Measurements from ENCODE around the gene S100A11.

DNA sequence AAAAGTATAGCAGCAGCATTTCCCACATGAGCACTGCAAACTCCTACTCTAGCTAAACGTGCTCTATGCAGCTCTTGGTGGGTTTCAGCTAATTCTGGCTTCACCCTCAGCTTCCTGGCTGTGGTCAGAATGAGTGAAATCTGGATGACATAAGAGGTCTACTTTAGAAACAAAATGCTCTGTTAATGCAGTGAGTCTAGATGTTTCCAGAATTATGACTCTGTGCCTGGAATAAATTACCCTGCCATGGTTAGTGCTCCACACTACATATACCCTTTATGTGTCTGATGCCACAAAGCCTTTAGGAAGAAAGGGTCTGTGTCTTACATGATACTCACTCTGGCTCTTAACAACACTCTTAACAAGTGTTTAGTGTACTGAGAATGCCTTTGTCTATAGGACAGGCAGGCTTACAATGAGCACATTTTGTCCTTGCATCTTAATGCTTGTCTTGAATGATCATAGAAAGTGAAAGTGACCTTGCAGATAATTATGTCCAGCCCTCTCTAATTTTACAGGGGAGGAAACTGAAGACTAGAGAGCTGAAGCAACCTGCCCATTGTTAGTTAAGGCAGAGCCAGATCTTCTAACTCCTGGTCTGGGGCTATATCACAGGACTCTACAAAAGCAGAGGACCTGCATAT is 52.4 kb downstream of the S100A11 start:
- TF ChIP-seq, protein P1, sequence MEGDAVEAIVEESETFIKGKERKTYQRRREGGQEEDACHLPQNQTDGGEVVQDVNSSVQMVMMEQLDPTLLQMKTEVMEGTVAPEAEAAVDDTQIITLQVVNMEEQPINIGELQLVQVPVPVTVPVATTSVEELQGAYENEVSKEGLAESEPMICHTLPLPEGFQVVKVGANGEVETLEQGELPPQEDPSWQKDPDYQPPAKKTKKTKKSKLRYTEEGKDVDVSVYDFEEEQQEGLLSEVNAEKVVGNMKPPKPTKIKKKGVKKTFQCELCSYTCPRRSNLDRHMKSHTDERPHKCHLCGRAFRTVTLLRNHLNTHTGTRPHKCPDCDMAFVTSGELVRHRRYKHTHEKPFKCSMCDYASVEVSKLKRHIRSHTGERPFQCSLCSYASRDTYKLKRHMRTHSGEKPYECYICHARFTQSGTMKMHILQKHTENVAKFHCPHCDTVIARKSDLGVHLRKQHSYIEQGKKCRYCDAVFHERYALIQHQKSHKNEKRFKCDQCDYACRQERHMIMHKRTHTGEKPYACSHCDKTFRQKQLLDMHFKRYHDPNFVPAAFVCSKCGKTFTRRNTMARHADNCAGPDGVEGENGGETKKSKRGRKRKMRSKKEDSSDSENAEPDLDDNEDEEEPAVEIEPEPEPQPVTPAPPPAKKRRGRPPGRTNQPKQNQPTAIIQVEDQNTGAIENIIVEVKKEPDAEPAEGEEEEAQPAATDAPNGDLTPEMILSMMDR (IDR thresholded peaks at IDR 0.05), result no peak
- no peak for TF ChIP-seq POLR2A (IDR thresholded peaks at IDR 0.05)
- no peak for TF ChIP-seq POLR2AphosphoS5 (IDR thresholded peaks at IDR 0.05)

All from breast epithelium (tissue), 3 donors.